ENCODE results near the gene NEURL3.

NEURL3 gene

DNA sequence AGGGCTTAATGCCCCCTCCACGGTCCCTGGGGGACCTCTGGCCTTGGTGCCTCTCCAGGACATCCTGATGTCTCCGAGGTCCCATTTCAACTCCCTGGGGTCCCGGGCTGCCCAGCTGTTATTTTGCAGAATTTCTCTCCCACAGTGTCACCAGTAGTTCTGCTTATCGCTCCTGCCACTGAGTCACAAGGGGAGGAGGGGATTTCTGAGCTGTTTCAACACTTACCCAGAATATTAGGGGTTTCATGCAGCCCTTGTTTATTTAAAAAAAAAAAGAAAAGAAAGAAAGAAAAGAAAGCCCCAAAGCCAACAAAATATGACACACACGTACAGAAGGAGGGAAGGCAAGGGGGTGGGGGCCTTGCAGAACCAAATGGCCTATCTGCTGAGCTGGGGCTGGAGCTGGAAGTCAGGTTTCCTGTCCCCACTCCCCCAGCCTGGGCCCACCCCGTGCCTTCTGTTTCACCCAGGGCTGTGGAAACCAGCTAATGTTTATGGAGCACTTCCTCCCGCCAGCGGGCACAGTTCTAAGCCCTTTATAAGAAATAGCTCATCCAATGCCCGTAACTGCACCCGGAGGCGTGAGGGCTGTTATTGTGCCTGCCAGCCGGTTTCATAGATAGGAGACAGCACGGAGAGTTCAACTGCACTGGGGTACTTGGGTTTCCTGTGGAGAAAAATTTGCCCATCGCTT is 23.0 kb upstream of the NEURL3 start:
- FAIRE-seq = peak; percentile 56
- TF ChIP-seq POU2F2 (IDR thresholded peaks at IDR 0.05; ENCODE audit: low read depth, low read length) (no peak), TAF1 (IDR thresholded peaks at IDR 0.05; ENCODE audit: low read depth, low read length) (no peak; the same call in 1 of the 2 replicates), SPI1 (IDR thresholded peaks at IDR 0.05; ENCODE audit: low read depth, low read length) (peak; percentile 55)
- no peak for DNase-seq (ENCODE audit: insufficient read length, low spot score)

DNA sequence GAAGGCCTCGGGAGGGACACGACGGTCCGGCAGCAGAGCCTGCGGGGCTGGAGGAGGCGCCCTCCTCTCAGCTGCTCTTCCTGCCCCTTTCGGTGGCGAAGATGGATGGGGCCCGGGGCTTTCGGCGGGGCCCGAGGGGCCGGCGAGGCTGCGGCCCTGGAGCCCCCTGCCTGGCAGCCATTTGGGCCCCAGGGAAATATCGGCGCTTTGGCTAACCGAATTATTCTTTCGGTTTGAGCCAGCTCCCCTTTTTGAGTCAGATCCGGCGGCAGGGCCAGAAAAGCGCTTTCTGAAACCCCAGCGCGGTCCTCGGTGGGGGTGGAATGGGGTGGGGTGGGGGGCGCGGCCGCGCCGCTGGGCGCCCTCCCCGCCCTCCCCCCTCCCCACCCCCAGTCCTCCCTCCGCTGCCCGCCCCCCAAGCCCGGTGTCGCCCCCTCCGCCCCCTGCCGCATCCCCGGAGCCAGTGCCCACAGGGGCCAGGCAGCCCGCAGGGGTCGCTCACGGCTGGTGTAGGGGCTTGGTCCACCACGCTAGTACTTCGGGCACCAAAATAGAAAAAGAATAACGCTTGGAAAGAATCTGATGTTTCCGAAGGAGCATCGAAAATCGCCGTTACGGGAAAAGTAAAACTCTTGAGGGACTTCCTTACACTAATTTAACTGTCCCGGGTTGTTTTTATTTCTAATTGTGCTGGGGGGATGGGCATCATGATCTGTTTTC is 22.3 kb upstream of the NEURL3 start:
- peak; percentile 89 for FAIRE-seq
- peak; percentile 74 for DNase-seq (ENCODE audit: insufficient read length, low spot score)
- peak; percentile 40; the same call in 1 of the 2 replicates for TF ChIP-seq POLR2A (IDR thresholded peaks at IDR 0.05; ENCODE audit: low read depth, low read length)
- 0 out of 2 replicates have a peak, but pooled peaks have one; percentile 42 for TF ChIP-seq POU2F2 (IDR thresholded peaks at IDR 0.05; ENCODE audit: low read depth, low read length)
- no peak for TF ChIP-seq TAF1 (IDR thresholded peaks at IDR 0.05; ENCODE audit: low read depth, low read length)
- peak; percentile 53; the same call in 1 of the 2 replicates for TF ChIP-seq POLR2AphosphoS5 (IDR thresholded peaks at IDR 0.05; ENCODE audit: low read depth, low read length)

DNA sequence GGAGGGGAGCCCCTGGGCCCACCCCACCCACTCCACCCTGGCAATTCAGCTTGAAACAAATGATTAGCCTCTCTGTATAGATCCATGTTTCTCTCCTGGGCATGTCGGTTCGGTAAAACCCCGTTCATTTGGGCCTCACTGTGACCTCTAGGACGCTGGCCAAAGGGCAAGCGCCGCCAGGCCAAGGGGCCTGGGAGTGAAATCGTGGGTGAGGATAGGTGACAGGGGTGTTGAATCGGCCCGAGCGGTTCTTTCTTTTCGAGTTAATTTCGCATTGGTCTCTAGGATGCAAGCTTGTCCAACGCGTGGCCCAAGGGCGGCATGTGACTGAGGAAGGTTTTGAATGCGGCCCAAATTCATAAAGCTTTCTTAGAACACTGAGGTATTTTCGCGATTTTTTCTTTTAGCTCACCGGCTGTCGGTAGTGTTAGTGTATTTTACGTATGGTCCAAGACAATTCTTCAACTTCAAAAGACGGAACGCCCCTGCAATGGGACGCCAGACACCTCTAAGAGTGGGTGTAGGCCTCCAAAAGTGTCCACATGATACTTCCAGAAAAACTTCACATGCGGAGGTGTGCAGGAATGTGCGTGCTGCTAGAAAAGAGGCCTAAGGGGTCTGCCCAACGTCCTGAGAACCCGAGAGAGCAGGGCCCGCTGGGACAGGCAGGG is 21.6 kb upstream of the NEURL3 start:
- peak; percentile 38 for FAIRE-seq
- DNase-seq (ENCODE audit: insufficient read length, low spot score) = no peak
- no peak for TF ChIP-seq PAX5 (IDR thresholded peaks at IDR 0.05; ENCODE audit: insufficient read depth, low read length, severe bottlenecking)
- TF ChIP-seq POLR2A (IDR thresholded peaks at IDR 0.05; ENCODE audit: low read depth, low read length) = no peak
- no peak for TF ChIP-seq POLR2AphosphoS5 (IDR thresholded peaks at IDR 0.05; ENCODE audit: low read depth, low read length)
- no peak for TF ChIP-seq POU2F2 (IDR thresholded peaks at IDR 0.05; ENCODE audit: low read depth, low read length)
- no peak for TF ChIP-seq SPI1 (IDR thresholded peaks at IDR 0.05; ENCODE audit: low read depth, low read length)
- no peak for TF ChIP-seq TAF1 (IDR thresholded peaks at IDR 0.05; ENCODE audit: low read depth, low read length)

DNA sequence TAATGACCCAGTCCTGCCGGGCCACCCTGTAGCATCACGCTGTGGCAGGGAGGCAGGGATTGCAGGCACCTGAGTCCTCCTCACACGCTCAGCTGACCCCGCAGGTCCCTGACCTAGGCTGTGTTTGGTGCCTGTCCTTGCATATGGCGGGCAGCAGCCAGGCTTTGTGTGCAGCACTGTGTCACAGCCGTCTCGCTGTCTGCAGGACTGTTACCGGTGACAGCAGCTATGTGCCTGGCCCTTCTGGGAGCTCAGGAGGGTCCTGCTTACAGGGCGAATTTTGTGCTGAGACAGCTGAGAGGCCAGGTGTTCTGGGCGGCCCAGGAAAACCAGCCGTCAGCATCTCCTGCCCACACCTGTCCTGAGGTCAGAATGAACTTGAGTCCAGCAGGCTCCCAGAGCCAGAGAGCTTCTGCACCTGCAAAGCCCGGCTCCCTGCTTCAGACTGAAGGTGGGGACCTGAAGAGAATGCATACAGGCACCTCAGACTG is 21.0 kb upstream of the NEURL3 start:
- no peak for DNase-seq (ENCODE audit: insufficient read length, low spot score)
- TF ChIP-seq TAF1 (IDR thresholded peaks at IDR 0.05; ENCODE audit: low read depth, low read length) (no peak), POLR2AphosphoS5 (IDR thresholded peaks at IDR 0.05; ENCODE audit: low read depth, low read length) (no peak), SPI1 (IDR thresholded peaks at IDR 0.05; ENCODE audit: low read depth, low read length) (no peak), PAX5 (IDR thresholded peaks at IDR 0.05; ENCODE audit: insufficient read depth, low read length, severe bottlenecking) (no peak), POLR2A (IDR thresholded peaks at IDR 0.05; ENCODE audit: low read depth, low read length) (no peak), POU2F2 (IDR thresholded peaks at IDR 0.05; ENCODE audit: low read depth, low read length) (no peak)
- peak; percentile 59 for FAIRE-seq

DNA sequence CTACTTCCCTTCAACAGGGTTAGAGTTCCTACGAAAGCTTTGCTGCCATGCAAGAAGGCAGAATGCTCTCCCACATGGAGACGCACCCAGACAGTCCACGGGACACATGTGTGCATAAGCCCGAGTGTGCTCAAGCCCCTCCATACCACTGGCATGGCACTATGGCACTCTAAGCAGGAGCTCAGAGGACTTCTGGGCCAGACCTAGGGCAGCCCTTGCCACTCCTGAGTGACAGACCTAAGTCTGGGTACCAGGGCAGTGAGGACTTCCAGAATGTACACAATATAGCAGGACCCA is 20.0 kb upstream of the NEURL3 start:
- DNase-seq (ENCODE audit: insufficient read length, low spot score) = no peak
- no peak for TF ChIP-seq PAX5 (IDR thresholded peaks at IDR 0.05; ENCODE audit: insufficient read depth, low read length, severe bottlenecking)
- TF ChIP-seq POLR2AphosphoS5 (IDR thresholded peaks at IDR 0.05; ENCODE audit: low read depth, low read length) = no peak
- TF ChIP-seq TAF1 (IDR thresholded peaks at IDR 0.05; ENCODE audit: low read depth, low read length) = no peak
- no peak for TF ChIP-seq POU2F2 (IDR thresholded peaks at IDR 0.05; ENCODE audit: low read depth, low read length)
- no peak for TF ChIP-seq POLR2A (IDR thresholded peaks at IDR 0.05; ENCODE audit: low read depth, low read length)
- no peak for TF ChIP-seq SPI1 (IDR thresholded peaks at IDR 0.05; ENCODE audit: low read depth, low read length)

DNA sequence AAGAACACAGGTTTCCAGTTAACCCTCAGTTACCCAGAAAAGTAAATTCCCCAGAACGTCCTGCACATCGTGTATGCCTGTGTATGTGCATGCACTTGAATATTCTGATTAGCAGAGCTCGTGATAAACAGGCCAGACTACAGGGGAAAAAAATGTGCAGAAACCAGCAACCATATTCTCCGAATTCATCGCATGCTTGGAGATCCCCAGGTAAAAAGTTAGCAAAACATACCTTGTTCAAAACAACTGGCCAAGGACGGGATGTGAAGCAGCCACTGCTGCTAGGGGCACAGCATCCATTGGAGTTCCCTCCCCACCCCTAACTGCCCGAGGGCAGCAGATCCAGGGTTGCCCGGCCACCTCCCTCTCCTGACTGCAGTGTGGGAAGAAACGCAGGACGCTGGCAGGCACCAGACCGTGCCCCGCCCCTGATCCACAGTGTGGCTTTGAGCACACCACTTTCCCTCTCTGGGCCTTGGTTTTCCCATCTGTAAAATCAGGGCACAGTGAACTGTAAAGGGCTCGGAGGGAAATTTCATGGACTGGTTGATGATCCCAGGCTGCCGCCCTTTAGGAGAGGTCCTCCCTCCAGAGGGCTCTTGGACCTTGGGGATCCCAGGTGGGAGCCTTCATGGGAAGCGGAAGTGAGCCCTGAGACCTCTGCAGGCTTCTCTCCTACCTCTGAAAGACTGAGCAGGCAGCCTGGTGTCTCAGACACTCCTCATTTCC is 19.5 kb upstream of the NEURL3 start:
- FAIRE-seq (peak; percentile 76), DNase-seq (ENCODE audit: insufficient read length, low spot score) (no peak)
- TF ChIP-seq TAF1 (IDR thresholded peaks at IDR 0.05; ENCODE audit: low read depth, low read length) (no peak), SPI1 (IDR thresholded peaks at IDR 0.05; ENCODE audit: low read depth, low read length) (no peak), PAX5 (IDR thresholded peaks at IDR 0.05; ENCODE audit: insufficient read depth, low read length, severe bottlenecking) (no peak), POU2F2 (IDR thresholded peaks at IDR 0.05; ENCODE audit: low read depth, low read length) (no peak)

More for the DNA sequence above, 20.0 kb upstream of the NEURL3 start:
- peak; percentile 5 for FAIRE-seq

DNA sequence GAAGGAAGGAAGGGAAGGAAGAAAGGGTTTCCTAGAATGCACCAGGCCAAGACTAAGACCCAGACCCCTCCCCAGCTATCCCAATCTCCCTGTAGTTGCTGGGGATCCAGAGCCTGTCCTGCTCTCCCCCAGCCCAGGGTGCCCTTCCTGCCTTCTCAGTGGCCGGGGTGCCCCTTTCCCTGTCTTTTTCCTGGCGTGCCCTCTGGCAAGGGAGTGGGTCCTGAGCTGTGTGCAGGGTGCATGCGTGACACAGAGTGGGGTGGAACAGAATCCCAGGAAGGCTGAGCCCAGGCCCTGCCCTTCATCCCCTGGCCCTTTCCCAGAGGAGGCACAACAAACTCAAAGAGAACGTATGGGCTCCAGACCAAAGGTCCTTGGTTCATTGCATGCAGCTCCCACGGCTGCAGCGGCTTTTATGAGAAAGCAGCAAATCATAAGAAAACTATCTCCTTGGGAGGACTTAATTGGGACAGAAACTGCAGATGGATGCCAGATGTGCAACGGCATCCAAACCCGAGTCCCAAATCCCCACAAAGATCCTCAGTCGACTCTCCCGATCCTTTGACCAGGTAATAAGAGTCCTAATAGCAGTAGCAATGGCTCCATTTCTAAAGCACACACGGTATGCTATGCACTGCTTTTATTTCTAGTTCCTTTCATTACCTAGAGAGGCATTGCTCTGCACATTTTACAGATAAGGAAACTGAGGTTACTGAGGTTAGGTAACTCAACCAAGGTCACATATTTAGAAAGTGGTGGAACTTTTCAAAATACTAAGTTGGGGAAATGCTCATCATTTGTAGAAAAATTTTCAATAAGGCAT is 18.7 kb upstream of the NEURL3 start:
- TF ChIP-seq POLR2A (IDR thresholded peaks at IDR 0.05; ENCODE audit: low read depth, low read length) (no peak), POLR2AphosphoS5 (IDR thresholded peaks at IDR 0.05; ENCODE audit: low read depth, low read length) (no peak), TAF1 (IDR thresholded peaks at IDR 0.05; ENCODE audit: low read depth, low read length) (no peak), PAX5 (IDR thresholded peaks at IDR 0.05; ENCODE audit: insufficient read depth, low read length, severe bottlenecking) (no peak), POU2F2 (IDR thresholded peaks at IDR 0.05; ENCODE audit: low read depth, low read length) (no peak), SPI1 (IDR thresholded peaks at IDR 0.05; ENCODE audit: low read depth, low read length) (no peak)
- DNase-seq (ENCODE audit: insufficient read length, low spot score) = no peak
- peak; percentile 5 for FAIRE-seq

DNA sequence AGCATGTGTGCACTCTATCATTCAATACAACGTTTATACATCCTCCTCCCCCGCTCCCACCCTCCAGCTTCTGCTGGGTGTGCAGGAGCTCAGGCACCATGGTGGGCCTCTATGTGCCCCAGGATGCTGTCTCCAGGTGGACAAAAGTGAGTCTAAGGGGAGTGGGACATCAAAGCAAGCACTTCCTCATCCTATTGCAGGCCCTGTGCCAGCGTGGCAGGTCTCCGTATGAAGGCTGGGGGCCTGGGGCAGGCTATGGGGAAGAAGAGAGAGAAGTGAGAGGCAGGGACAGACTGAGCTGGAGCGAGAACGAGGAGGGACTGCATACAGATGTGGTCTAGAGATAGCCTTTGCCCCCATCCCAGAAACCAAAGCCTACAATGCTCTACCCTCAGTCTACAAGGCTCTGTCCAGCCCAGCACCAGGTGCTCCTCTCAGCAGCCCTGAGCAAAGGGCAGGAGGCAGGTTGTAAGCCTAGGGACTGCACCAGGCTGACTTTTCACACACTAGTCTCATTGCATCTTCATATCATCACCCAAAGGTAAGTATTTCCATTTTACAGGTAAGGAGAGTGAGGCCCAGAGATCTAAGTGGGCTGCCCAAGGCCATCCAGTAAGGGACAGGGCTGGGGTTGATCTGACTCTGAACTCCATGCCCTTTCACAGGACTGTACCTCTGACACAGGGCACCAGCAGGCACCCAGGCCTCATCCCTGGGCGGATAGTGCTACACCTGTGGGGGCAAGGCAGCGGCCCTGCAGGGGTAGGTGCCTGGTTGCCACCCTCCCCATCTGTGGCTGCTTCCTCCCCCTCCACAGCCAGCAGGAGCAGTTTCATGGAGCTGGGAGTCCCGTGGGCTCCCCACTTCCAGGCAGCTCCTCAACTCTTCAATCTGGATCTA is 17.4 kb upstream of the NEURL3 start:
- 0 out of 2 replicates have a peak, but pooled peaks have one; percentile 17 for TF ChIP-seq SPI1 (IDR thresholded peaks at IDR 0.05; ENCODE audit: low read depth, low read length)
- no peak for TF ChIP-seq PAX5 (IDR thresholded peaks at IDR 0.05; ENCODE audit: insufficient read depth, low read length, severe bottlenecking)
- TF ChIP-seq POLR2AphosphoS5 (IDR thresholded peaks at IDR 0.05; ENCODE audit: low read depth, low read length) = no peak
- TF ChIP-seq TAF1 (IDR thresholded peaks at IDR 0.05; ENCODE audit: low read depth, low read length) = no peak
- FAIRE-seq (no peak), DNase-seq (ENCODE audit: insufficient read length, low spot score) (no peak)

Data from GM12891 (cell line).